ENCODE results near the gene SLC1A5.
"Not testable (repeated sequence)": the region's sequence is repeated elsewhere in the genome, so short reads cannot be mapped to it uniquely, and the experiment has no call there.

The SLC1A5 gene

GRCh38 chr19:46785980-46786235 lies 2.5 kb downstream of the SLC1A5 start:
- TF ChIP-seq CTCF (conservative IDR thresholded peaks at IDR 0.05) (no peak), ZFX (IDR thresholded peaks at IDR 0.05) (no peak)
- H3K27ac ChIP-seq = peak overlapping the region; percentile 99

GRCh38 chr19:46785054-46785979 lies 3.1 kb downstream of the SLC1A5 start:
- TF ChIP-seq CTCF (conservative IDR thresholded peaks at IDR 0.05) (no peak), ZFX (IDR thresholded peaks at IDR 0.05) (no peak)
- H3K27ac ChIP-seq = peak overlapping the region; percentile 99

GRCh38 chr19:46784262-46785053 lies 3.9 kb downstream of the SLC1A5 start:
- TF ChIP-seq CTCF (conservative IDR thresholded peaks at IDR 0.05) = no peak
- no peak for TF ChIP-seq ZFX (IDR thresholded peaks at IDR 0.05)
- peak overlapping the region; percentile 99 for H3K27ac ChIP-seq

GRCh38 chr19:46783670-46784069 lies 4.7 kb downstream of the SLC1A5 start:
- TF ChIP-seq ZFX (IDR thresholded peaks at IDR 0.05) = no peak
- TF ChIP-seq CTCF (conservative IDR thresholded peaks at IDR 0.05) = no peak
- peak overlapping the region; percentile 99 for H3K27ac ChIP-seq

GRCh38 chr19:46782355-46783019 lies 5.9 kb downstream of the SLC1A5 start:
- TF ChIP-seq CTCF (conservative IDR thresholded peaks at IDR 0.05) = no peak
- TF ChIP-seq ZFX (IDR thresholded peaks at IDR 0.05) = no peak
- H3K27ac ChIP-seq = 0 out of 2 replicates have a peak overlapping the region, but pooled peaks have one; percentile 16

- H3K27ac ChIP-seq = not testable (repeated sequence)
These were observed 10.3 kb downstream of the SLC1A5 start for GRCh38 chr19:46777956-46778645.
